ENCODE data around the gene TMEM86A.

DNA sequence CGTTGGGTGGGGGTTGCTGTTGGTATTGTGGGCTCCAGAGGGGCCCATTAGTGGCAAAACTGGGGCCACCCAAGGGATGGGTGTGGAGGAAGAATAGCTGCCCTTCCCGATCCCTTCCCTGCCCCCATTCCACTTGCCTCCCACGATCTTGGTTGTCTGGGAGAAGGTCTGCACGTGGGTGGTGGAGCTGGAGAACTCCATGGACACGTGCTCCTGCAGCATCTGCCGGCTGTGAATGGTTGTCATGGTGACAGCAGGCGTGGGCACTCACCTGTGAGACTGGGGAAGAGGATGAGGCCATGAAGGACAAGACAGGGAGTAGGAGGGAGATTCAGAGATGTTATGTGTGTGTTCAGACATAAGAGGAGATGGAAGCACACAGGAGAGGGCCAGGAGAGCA, 25.4 kb downstream of the TMEM86A start:
- TF ChIP-seq, protein P1, sequence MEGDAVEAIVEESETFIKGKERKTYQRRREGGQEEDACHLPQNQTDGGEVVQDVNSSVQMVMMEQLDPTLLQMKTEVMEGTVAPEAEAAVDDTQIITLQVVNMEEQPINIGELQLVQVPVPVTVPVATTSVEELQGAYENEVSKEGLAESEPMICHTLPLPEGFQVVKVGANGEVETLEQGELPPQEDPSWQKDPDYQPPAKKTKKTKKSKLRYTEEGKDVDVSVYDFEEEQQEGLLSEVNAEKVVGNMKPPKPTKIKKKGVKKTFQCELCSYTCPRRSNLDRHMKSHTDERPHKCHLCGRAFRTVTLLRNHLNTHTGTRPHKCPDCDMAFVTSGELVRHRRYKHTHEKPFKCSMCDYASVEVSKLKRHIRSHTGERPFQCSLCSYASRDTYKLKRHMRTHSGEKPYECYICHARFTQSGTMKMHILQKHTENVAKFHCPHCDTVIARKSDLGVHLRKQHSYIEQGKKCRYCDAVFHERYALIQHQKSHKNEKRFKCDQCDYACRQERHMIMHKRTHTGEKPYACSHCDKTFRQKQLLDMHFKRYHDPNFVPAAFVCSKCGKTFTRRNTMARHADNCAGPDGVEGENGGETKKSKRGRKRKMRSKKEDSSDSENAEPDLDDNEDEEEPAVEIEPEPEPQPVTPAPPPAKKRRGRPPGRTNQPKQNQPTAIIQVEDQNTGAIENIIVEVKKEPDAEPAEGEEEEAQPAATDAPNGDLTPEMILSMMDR (IDR thresholded peaks at IDR 0.05), result no peak
- no peak for TF ChIP-seq POLR2A (IDR thresholded peaks at IDR 0.05)
